Gastroesophageal sphincter (tissue), 3 donors: ENCODE results near the gene IL9.

Experiments used
- EP300 ChIP-seq: sonication (generic); formaldehyde crosslinking; IDR thresholded peaks from one replicate; pipeline ENCODE4 v1.6.1; 2017; ENCODE audit warnings: antibody characterized with exemption, mild to moderate bottlenecking
- POLR2A ChIP-seq, 2 donors: fragments of 450-650 bp; IDR thresholded peaks; one replicate each; pipeline ENCODE4 v1.6.1; 2017; ENCODE audit warnings: antibody characterized with exemption in 2 of 2, mild to moderate bottlenecking in 2 of 2, moderate library complexity in 1 of 2
- TF ChIP-seq, protein P1 (sequence below), 4 experiments: fragments of 200-600 bp in 2 of 4; fragments of 450-650 bp in 2 of 4; sonication (generic) in 1 of 4; IDR thresholded peaks; one replicate each; pipeline ENCODE4 v1.5.1; 2017 to 2019; ENCODE audit warnings: antibody characterized with exemption in 4 of 4, mild to moderate bottlenecking in 2 of 4, moderate library complexity in 2 of 4

GRCh38 chr5:135920199-135920598 is 24.6 kb upstream of the IL9 start:
- TF ChIP-seq, protein P1, sequence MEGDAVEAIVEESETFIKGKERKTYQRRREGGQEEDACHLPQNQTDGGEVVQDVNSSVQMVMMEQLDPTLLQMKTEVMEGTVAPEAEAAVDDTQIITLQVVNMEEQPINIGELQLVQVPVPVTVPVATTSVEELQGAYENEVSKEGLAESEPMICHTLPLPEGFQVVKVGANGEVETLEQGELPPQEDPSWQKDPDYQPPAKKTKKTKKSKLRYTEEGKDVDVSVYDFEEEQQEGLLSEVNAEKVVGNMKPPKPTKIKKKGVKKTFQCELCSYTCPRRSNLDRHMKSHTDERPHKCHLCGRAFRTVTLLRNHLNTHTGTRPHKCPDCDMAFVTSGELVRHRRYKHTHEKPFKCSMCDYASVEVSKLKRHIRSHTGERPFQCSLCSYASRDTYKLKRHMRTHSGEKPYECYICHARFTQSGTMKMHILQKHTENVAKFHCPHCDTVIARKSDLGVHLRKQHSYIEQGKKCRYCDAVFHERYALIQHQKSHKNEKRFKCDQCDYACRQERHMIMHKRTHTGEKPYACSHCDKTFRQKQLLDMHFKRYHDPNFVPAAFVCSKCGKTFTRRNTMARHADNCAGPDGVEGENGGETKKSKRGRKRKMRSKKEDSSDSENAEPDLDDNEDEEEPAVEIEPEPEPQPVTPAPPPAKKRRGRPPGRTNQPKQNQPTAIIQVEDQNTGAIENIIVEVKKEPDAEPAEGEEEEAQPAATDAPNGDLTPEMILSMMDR (IDR thresholded peaks at IDR 0.05), result no peak
- TF ChIP-seq POLR2A (IDR thresholded peaks at IDR 0.05) (no peak), EP300 (no peak)
